NCI-H1105 (cell line): ENCODE results near the gene CCDC43.
"Not testable (repeated sequence)": the region's sequence is repeated elsewhere in the genome, so short reads cannot be mapped to it uniquely, and the experiment has no call there.

Source experiments
- DNase-seq: peaks from one replicate; lab custom pipeline; 2025; lab: John Stamatoyannopoulos, UW

The CCDC43 gene

GRCh38 chr17:44666006-44666405 is 23.6 kb downstream of the CCDC43 start:
- DNase-seq: no peak

- no peak for DNase-seq
Measured at GRCh38 chr17:44664867-44665266, 24.7 kb downstream of the CCDC43 start.

GRCh38 chr17:44663095-44663494 is 26.5 kb downstream of the CCDC43 start:
- no peak for DNase-seq

- DNase-seq: no peak
Measured at GRCh38 chr17:44661835-44662234, 27.7 kb downstream of the CCDC43 start.

- DNase-seq: peak; percentile 5
Measured at GRCh38 chr17:44655983-44656710, 33.4 kb downstream of the CCDC43 start, which contains the start of gene MEIOC. Gene MEIOC, plus strand, starts transcription at chr17:44656468. Its CDS starts 146 bp downstream, at chr17:44656614.

GRCh38 chr17:44653954-44654353 is 35.6 kb downstream of the CCDC43 start:
- DNase-seq: no peak

GRCh38 chr17:44653384-44653783 is 36.2 kb downstream of the CCDC43 start:
- DNase-seq: no peak

- DNase-seq: no peak
Measured at GRCh38 chr17:44652727-44653126, 36.8 kb downstream of the CCDC43 start.

GRCh38 chr17:44651228-44651627 is 38.3 kb downstream of the CCDC43 start:
- DNase-seq: no peak

GRCh38 chr17:44648963-44649362 is 40.6 kb downstream of the CCDC43 start:
- DNase-seq: no peak

- no peak for DNase-seq
Measured at GRCh38 chr17:44647736-44648135, 41.8 kb downstream of the CCDC43 start.

- DNase-seq: no peak
Measured at GRCh38 chr17:44646280-44646679, 43.3 kb downstream of the CCDC43 start.

- DNase-seq: no peak
Measured at GRCh38 chr17:44645341-44645740, 44.2 kb downstream of the CCDC43 start.

- no peak for DNase-seq
Measured at GRCh38 chr17:44642834-44643233, 46.7 kb downstream of the CCDC43 start.

- DNase-seq: no peak
Measured at GRCh38 chr17:44637066-44637465, 52.5 kb downstream of the CCDC43 start.

- DNase-seq: no peak
Measured at GRCh38 chr17:44636562-44636961, 53.0 kb downstream of the CCDC43 start.

- not testable (repeated sequence) for DNase-seq
Measured at GRCh38 chr17:44634401-44634800, 55.2 kb downstream of the CCDC43 start.

GRCh38 chr17:44633998-44634397 is 55.6 kb downstream of the CCDC43 start:
- DNase-seq: no peak

GRCh38 chr17:44630703-44631102 is 58.9 kb downstream of the CCDC43 start:
- DNase-seq: no peak

- no peak for DNase-seq
Measured at GRCh38 chr17:44629314-44629713, 60.3 kb downstream of the CCDC43 start.

- no peak for DNase-seq
Measured at GRCh38 chr17:44628243-44629188, 61.1 kb downstream of the CCDC43 start.

GRCh38 chr17:44627513-44628242 is 61.9 kb downstream of the CCDC43 start:
- DNase-seq: no peak
